OCI-LY1 (cell line): ENCODE results near the gene HSPA1B.

Experiments
- H2AFZ ChIP-seq: fragments of 200-600 bp; sonication (generic), shearing (Covaris generic); 2 replicates; pipeline ENCODE4 v1.6.0; 2014; ENCODE audit warnings: antibody characterized with exemption, mild to moderate bottlenecking, low read length
- H3F3A ChIP-seq: fragments of 200-600 bp; sonication (generic), shearing (Covaris generic); 2 replicates; pipeline ENCODE4 v1.6.0; 2014; ENCODE audit warnings: mild to moderate bottlenecking, antibody characterized with exemption, low read length, moderate library complexity; ENCODE audit not compliant: insufficient read depth
- H3K27ac ChIP-seq: fragments of 200-600 bp; sonication (generic); 2 replicates; pipeline ENCODE4 v1.5.1; 2014; ENCODE audit warnings: low read length, mixed run types, mild to moderate bottlenecking, low read depth; ENCODE audit not compliant: poor library complexity, severe bottlenecking
- H3K27me3 ChIP-seq: fragments of 200-600 bp; sonication (generic); 2 replicates; pipeline ENCODE4 v1.6.0; 2014; ENCODE audit warnings: antibody characterized with exemption, mild to moderate bottlenecking, low read length, moderate library complexity; ENCODE audit not compliant: insufficient read depth
- H3K36me3 ChIP-seq: fragments of 200-600 bp; sonication (generic); 2 replicates; pipeline ENCODE4 v1.6.1; 2014; ENCODE audit warnings: mild to moderate bottlenecking, antibody characterized with exemption, low read length, moderate library complexity, mixed read lengths; ENCODE audit not compliant: insufficient read depth
- H3K4me1 ChIP-seq: fragments of 200-600 bp; sonication (generic); 2 replicates; pipeline ENCODE4 v1.5.1; 2014; ENCODE audit warnings: mild to moderate bottlenecking, low read length, moderate library complexity; ENCODE audit not compliant: insufficient read depth, severe bottlenecking
- H3K4me2 ChIP-seq: fragments of 200-600 bp; sonication (generic), shearing (Covaris generic); 2 replicates; pipeline ENCODE4 v1.6.1; 2014; ENCODE audit warnings: low read length
- H3K4me3 ChIP-seq: fragments of 200-600 bp; sonication (generic); 2 replicates; pipeline ENCODE4 v1.5.1; 2014; ENCODE audit warnings: low read length, low read depth, mild to moderate bottlenecking, mixed read lengths; ENCODE audit not compliant: poor library complexity, severe bottlenecking
- H3K79me2 ChIP-seq: fragments of 200-600 bp; shearing (Covaris generic); 2 replicates; pipeline ENCODE4 v1.6.1; 2016; ENCODE audit warnings: mixed run types, low read length, mixed read lengths; ENCODE audit not compliant: insufficient read depth
- H3K9ac ChIP-seq: fragments of 200-600 bp; sonication (generic), shearing (Covaris generic); 2 replicates; pipeline ENCODE4 v1.6.1; 2014; ENCODE audit warnings: mild to moderate bottlenecking, low read length, mixed read lengths
- H3K9me2 ChIP-seq: fragments of 200-600 bp; sonication (generic), shearing (Covaris generic); 2 replicates; pipeline ENCODE4 v1.6.1; 2014; ENCODE audit warnings: low read depth, mild to moderate bottlenecking, low read length, mixed read lengths
- H3K9me3 ChIP-seq: fragments of 200-600 bp; shearing (Covaris generic); 2 replicates; pipeline ENCODE4 v1.6.1; 2014; ENCODE audit warnings: low read length, mixed read lengths
- H4K20me1 ChIP-seq: fragments of 200-600 bp; sonication (generic), shearing (Covaris generic); 2 replicates; pipeline ENCODE4 v1.6.0; 2016; ENCODE audit warnings: mild to moderate bottlenecking, low read length; ENCODE audit not compliant: insufficient read depth
- CTCF ChIP-seq: fragments of 200-600 bp; sonication (generic), shearing (Covaris generic); IDR thresholded peaks from 2 replicates; pipeline ENCODE4 v1.5.1; 2017; ENCODE audit warnings: mild to moderate bottlenecking, antibody characterized with exemption, low read length, moderate library complexity, mixed read lengths
- EZH2 ChIP-seq: fragments of 200-600 bp; sonication (generic), shearing (Covaris generic); IDR thresholded peaks from 2 replicates; pipeline ENCODE4 v1.8.0; 2017; ENCODE audit warnings: borderline replicate concordance, mixed run types, mild to moderate bottlenecking, antibody characterized with exemption, low read length, moderate library complexity, mixed read lengths

HSPA1B gene

GRCh38 chr6:31858707-31859106 lies 31.2 kb downstream of the HSPA1B start:
- Histone ChIP-seq H3K4me2 (no peak overlapping the region), H2AFZ (no peak overlapping the region), H3K27ac (no peak overlapping the region), H3K36me3 (peaks cover 31% of the 10 kb centered on the region), H3K9ac (no peak overlapping the region), H3K9me3 (no peaks in the 10 kb centered on the region), H3K4me3 (no peak overlapping the region), H3K27me3 (no peaks in the 10 kb centered on the region), H3K9me2 (no peaks in the 10 kb centered on the region), H3F3A (no peaks in the 10 kb centered on the region), H3K4me1 (peaks cover 16% of the 10 kb centered on the region), H4K20me1 (no peaks in the 10 kb centered on the region), H3K79me2 (no peaks in the 10 kb centered on the region)
- TF ChIP-seq EZH2 (no peak), CTCF (no peak)

- no peak overlapping the region for H3K4me2 ChIP-seq
- no peaks in the 10 kb centered on the region for H4K20me1 ChIP-seq
- H3K27ac ChIP-seq = no peak overlapping the region
- H3K9me2 ChIP-seq = no peaks in the 10 kb centered on the region
- H3K9me3 ChIP-seq = no peaks in the 10 kb centered on the region
- no peak overlapping the region for H3K9ac ChIP-seq
- H3K4me1 ChIP-seq = peaks cover 26% of the 10 kb centered on the region
- H3K79me2 ChIP-seq = no peaks in the 10 kb centered on the region
- H2AFZ ChIP-seq = no peak overlapping the region
- TF ChIP-seq EZH2 (no peak), CTCF (no peak)
- H3K27me3 ChIP-seq = no peaks in the 10 kb centered on the region
- no peaks in the 10 kb centered on the region for H3F3A ChIP-seq
- peaks cover 31% of the 10 kb centered on the region for H3K36me3 ChIP-seq
- no peak overlapping the region for H3K4me3 ChIP-seq
Measured at GRCh38 chr6:31859923-31860322, 32.4 kb downstream of the HSPA1B start.

- Histone ChIP-seq H3K4me2 (no peak overlapping the region), H3K4me1 (peaks cover 26% of the 10 kb centered on the region), H3K4me3 (no peak overlapping the region), H3K27ac (no peak overlapping the region), H3K79me2 (no peaks in the 10 kb centered on the region), H3F3A (no peaks in the 10 kb centered on the region), H3K9me3 (no peaks in the 10 kb centered on the region), H3K9me2 (no peaks in the 10 kb centered on the region), H3K27me3 (no peaks in the 10 kb centered on the region), H4K20me1 (no peaks in the 10 kb centered on the region), H2AFZ (no peak overlapping the region), H3K9ac (no peak overlapping the region), H3K36me3 (peaks cover 31% of the 10 kb centered on the region)
- TF ChIP-seq EZH2 = no peak
- TF ChIP-seq CTCF = no peak
Measured at GRCh38 chr6:31860349-31860748, 32.8 kb downstream of the HSPA1B start.
